ENCODE results near the gene EGR2.

DNA sequence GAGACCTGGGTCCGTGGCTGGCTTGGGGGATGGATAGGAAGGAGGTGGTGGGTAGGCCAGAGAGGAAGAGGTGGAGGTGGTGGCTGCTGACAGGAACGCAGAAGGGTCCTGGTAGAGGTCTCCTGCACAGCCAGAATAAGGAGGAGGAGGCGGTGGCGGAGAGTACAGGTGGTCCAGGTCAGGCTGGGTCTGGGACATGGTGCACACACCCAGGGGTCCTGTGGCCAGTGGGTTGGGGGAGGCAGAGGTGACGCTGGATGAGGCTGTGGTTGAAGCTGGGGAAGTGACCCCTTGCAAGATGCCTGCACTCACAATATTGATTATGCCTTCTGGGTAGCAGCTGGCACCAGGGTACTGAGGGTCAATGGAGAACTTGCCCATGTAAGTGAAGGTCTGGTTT is 2.2 kb downstream of the EGR2 start:
- TF ChIP-seq, protein P1, sequence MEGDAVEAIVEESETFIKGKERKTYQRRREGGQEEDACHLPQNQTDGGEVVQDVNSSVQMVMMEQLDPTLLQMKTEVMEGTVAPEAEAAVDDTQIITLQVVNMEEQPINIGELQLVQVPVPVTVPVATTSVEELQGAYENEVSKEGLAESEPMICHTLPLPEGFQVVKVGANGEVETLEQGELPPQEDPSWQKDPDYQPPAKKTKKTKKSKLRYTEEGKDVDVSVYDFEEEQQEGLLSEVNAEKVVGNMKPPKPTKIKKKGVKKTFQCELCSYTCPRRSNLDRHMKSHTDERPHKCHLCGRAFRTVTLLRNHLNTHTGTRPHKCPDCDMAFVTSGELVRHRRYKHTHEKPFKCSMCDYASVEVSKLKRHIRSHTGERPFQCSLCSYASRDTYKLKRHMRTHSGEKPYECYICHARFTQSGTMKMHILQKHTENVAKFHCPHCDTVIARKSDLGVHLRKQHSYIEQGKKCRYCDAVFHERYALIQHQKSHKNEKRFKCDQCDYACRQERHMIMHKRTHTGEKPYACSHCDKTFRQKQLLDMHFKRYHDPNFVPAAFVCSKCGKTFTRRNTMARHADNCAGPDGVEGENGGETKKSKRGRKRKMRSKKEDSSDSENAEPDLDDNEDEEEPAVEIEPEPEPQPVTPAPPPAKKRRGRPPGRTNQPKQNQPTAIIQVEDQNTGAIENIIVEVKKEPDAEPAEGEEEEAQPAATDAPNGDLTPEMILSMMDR (IDR thresholded peaks at IDR 0.05), result no peak
- TF ChIP-seq, protein P2, sequence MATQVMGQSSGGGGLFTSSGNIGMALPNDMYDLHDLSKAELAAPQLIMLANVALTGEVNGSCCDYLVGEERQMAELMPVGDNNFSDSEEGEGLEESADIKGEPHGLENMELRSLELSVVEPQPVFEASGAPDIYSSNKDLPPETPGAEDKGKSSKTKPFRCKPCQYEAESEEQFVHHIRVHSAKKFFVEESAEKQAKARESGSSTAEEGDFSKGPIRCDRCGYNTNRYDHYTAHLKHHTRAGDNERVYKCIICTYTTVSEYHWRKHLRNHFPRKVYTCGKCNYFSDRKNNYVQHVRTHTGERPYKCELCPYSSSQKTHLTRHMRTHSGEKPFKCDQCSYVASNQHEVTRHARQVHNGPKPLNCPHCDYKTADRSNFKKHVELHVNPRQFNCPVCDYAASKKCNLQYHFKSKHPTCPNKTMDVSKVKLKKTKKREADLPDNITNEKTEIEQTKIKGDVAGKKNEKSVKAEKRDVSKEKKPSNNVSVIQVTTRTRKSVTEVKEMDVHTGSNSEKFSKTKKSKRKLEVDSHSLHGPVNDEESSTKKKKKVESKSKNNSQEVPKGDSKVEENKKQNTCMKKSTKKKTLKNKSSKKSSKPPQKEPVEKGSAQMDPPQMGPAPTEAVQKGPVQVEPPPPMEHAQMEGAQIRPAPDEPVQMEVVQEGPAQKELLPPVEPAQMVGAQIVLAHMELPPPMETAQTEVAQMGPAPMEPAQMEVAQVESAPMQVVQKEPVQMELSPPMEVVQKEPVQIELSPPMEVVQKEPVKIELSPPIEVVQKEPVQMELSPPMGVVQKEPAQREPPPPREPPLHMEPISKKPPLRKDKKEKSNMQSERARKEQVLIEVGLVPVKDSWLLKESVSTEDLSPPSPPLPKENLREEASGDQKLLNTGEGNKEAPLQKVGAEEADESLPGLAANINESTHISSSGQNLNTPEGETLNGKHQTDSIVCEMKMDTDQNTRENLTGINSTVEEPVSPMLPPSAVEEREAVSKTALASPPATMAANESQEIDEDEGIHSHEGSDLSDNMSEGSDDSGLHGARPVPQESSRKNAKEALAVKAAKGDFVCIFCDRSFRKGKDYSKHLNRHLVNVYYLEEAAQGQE (IDR thresholded peaks at IDR 0.05; ENCODE audit: insufficient read depth in 1 of 2, low read depth in 2 of 2, low read length in 1 of 2), result no peak
- TF ChIP-seq POLR2AphosphoS5 (IDR thresholded peaks at IDR 0.05; ENCODE audit: low read depth, low read length) (no peak), TCF7L2 (IDR thresholded peaks at IDR 0.05; ENCODE audit: low read depth, low read length) (no peak), SIN3A (IDR thresholded peaks at IDR 0.05; ENCODE audit: borderline replicate concordance, insufficient read depth, low read depth, low read length) (no peak)

All from Panc1 (cell line).